M059J (cell line): Measurements from ENCODE around the gene NECTIN4. TPM values are rescaled to one million over a fixed set of nuclear protein-coding genes. Genes with fewer than 3 reads are reported as not detected.
"Not testable (repeated sequence)": the region's sequence is repeated elsewhere in the genome, so short reads cannot be mapped to it uniquely, and the experiment has no call there.

ENCODE experiments used
- DNase-seq: peaks from one replicate; pipeline ENCODE4 v3.0.0-alpha.2; 2012; ENCODE audit warnings: low read depth
- total RNA-seq: library from RNA; depleted of rRNA; stranded (reverse); fragments of >200 nt; shearing (Covaris generic); gene quantifications from 2 replicates; pipeline ENCODE4 v1.2.3, GENCODE V29; 2014; rRNA removed

Gene NECTIN4
- not detected in 2 replicates for total RNA-seq

DNA sequence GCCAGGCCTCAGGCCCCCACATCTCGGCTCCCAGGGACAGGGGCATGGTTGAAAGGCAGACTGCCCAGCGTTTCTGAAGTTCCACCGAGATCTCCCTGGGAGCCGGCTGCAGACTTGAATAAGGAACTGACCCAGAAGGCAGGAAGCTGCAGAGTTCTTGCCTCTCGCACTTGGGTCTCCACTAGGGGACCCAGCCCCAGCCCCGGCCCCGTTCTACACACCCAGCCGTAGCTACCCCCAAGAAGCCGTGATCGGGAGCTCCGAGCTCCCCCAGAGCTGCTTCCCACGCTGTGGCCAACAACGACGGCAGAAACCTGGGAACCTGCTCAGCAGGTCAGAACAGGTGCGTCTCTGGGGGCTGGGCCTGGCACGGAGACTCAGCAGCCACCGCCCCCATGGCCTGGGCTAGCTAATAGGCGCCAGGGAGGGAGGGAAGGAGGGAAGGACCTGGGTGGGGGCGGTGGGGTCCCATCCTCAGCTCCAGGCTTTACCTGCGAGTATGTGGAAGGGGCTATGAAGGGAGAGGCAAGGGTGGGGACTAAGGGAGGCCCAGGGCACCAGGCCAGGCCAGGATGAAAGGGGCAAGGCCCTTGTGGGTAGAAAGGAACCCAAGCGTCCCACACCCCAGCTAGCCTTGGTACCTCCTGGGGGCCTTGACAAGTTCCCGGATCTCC, at the start of gene NECTIN4:
Gene NECTIN4, minus strand, starts transcription at position 308 of the 674 bp plus-strand sequence. Its CDS starts 262 bp downstream, at position 46.
- DNase-seq: no peak

- DNase-seq: no peak
Observed at GRCh38 chr1:161138431-161138830, 49.1 kb upstream of the NECTIN4 start.

DNA sequence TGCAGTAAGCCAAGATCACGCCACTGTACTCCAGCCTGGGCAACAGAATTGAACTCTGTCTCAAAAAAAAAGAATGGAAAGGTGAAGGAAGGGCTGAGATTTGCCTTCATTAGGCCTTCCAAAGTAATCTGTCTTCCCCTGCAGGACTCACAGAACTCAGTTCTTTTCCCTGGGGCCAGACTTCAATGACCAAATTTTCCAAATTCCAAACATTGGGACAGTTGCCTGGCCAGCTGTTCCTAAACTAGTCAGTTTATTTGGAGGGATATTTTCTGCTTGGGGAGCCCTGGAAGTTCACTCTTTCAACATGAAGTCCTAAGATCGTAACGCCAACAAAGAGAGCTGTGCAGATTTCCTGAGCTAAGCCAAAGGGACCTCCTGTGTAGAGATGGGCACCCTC, 48.5 kb upstream of the NECTIN4 start:
- no peak for DNase-seq

GRCh38 chr1:161133220-161133740, 43.9 kb upstream of the NECTIN4 start:
- DNase-seq: no peak

DNA sequence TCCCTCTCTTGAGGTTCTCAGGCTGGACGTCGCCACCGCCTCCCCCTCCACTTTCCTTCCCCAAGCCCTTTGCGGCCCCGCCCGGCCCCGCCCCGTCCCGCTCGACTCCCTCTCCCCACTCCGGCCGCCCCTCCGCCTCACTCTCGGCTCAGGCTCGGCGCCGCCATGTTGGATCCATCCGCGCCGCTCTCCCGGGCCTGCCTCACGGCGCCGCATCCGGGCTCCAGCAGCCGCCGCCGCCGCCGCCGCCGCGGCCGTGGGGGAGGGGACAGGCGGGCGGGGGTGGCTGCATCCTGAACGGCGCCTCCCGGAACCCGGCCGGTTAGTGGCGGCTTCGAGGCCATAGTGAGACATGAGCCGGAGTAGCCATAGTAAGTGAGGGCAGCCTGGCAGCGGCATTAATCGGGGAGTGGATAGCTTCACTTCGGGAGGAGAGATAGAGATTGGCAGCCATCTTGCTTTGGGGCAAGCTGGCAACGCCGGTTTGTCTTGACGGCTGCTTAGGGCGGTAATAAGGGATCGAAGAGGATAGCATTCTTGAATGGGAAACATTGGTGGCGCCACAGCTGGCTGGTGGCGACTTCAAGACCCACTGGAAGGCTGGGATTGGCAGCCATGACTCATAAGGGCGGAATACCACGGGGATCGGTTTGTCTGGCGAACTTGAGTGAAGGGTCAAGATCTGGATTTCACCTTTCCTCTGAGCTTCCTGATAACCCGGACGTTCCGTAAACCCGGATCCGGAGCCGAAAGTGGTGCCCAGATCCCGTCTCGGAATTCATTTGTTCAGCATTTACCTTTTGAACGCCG, 43.3 kb upstream of the NECTIN4 start, which contains the start of gene DEDD:
Gene DEDD, minus strand, starts transcription at position 258 of the 810 bp plus-strand sequence. CDS start 8,205 bp downstream, outside the sequence.
- peak; percentile 97 for DNase-seq

DNA sequence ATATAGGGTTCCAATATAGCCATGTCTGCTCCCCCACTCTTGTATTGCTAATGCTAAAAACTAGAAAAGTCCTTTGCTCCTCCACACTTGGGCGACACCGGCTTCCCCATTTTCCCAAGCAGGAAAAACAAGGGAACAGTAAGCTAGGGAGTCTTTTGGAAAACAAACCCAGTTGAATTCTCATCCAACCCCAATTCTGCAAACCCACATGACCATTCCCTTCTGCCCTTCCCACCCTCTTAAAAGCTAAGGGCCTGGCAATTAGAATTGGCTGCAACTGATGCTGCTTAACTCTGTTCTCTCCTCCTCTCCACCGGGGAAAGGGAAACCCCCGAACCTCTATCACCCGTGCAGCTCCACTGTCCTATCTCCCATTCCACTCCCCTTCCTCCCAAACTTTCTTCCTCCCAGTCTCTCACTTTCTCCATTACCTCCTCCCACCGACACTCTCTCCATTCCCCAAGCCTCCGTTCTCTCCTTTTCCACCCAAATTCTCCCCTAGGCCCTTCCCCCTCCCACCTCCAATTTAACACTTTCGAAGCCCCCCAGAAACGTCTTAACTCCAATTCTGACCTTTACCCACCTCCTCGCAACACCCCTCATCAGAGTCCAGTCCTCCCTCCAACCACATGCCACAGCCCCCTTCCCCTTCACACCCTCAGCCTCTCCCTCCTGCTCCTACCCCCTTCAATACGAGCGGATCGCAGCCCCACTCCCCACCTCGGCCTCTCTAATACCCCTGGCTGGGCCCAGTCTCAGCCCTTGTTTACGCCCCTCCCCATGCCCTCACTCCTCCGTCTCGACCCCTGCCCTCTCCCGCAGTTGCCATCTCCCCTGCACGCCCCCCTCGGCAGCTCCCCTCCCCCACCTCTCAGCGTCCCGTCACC, 42.4 kb upstream of the NECTIN4 start:
- DNase-seq: peak; percentile 37

- no peak for DNase-seq
Observed at GRCh38 chr1:161130266-161130665, 40.9 kb upstream of the NECTIN4 start.

GRCh38 chr1:161128591-161129420, 39.4 kb upstream of the NECTIN4 start:
- no peak for DNase-seq

DNA sequence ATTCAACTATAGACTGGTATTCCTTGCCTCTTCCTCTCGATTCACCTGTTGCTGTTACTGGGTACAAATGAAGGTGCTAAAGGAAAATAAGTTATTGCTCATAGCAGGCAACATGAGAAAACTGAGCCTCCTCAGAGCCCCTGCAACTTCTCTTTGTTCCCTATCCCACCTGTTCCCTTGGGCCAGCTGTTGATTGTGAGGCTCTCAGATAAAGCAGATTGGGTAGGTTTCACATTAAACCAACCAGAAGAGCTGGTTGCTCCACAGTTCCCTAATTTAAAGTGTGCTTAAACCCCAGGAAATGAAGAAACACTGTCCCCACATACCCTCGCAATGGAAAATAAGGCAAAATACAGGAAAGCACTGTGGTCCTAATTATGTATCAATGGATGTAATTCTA, 38.3 kb upstream of the NECTIN4 start:
- DNase-seq: no peak

- DNase-seq: no peak
Observed at GRCh38 chr1:161122967-161123366, 33.6 kb upstream of the NECTIN4 start.

DNA sequence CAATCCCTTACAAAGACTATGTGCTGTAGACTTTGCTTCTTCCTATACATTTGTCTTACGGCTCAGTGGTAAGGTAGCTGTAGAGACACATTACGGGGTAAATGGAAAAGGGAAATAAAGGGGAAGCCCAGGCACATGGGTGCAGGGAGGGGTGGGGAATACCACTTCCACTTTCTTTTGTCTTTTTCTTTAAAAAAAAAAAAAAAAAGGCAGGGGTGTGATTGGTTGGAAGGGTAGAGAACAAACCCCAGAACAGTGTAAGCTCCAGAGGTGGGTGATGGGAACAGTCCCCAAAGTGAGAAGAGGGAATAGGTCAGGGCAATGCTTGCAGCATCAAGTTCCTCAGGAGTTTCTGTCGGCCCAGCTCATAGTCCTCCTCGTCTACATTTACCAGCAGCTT, 32.5 kb upstream of the NECTIN4 start:
- no peak for DNase-seq

- DNase-seq: no peak
Observed at GRCh38 chr1:161121042-161121650, 31.8 kb upstream of the NECTIN4 start.

DNA sequence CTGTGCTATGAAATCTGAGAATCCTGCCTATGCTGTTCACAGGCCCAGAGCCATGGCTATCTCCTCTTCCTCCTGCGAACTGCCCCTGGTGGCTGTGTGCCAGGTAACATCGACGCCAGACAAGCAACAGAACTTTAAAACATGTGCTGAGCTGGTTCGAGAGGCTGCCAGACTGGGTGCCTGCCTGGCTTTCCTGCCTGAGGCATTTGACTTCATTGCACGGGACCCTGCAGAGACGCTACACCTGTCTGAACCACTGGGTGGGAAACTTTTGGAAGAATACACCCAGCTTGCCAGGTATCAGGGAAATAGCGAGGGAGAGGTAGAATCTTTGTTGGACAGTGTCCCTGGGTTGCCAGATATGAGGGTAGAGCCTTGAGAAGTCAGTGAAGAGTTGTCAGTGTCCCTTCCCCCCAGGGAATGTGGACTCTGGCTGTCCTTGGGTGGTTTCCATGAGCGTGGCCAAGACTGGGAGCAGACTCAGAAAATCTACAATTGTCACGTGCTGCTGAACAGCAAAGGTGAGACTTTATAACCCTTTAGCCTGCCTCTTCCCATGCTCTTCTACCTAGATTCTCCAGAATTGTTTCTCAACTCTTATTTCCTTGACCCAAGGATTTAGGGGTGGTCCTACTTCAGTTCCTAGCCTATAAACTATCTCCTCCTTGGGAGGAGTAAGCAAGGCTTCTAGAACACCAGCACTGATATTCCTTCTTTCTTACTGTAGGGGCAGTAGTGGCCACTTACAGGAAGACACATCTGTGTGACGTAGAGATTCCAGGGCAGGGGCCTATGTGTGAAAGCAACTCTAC, 29.9 kb upstream of the NECTIN4 start:
- peak; percentile 62 for DNase-seq

GRCh38 chr1:161117759-161118581, 28.6 kb upstream of the NECTIN4 start, which contains the start of the genes NIT1 and PFDN2:
NIT1 (plus strand) TSS chr1:161118105; CDS start chr1:161118177, 72 bp downstream.
PFDN2 (minus strand) TSS chr1:161118037; CDS start chr1:161118026, 11 bp downstream.
- DNase-seq: peak; percentile 81

- DNase-seq: not testable (repeated sequence)
Observed at GRCh38 chr1:161115961-161116360, 26.6 kb upstream of the NECTIN4 start.

DNA sequence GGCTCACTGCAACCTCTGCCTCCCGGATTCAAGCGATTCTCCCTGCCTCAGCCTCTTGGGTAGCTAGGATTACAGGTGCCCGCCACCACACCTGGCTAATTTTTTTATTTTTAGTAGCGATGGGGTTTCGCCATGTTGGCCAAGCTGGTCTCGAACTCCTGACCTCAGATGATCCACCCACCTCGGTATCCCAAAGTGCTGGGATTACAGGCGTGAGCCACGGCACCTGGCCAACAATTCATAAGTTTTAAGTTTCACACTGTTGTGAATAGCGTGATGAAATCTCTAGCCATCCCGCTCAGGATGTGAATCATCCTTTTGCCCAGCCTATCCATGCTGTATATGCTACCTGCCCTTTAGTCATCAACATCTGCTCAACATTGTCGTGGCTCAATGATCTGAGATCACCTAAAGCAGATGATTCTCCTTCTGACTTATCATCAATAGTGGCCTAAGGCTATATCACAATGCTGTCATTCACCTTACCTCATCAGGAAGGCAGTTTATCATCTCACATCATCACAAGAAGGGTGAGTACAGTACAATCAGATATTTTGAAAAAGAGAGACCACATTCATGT, 25.9 kb upstream of the NECTIN4 start:
- DNase-seq: peak; percentile 93

GRCh38 chr1:161114556-161114955, 25.2 kb upstream of the NECTIN4 start:
- DNase-seq: no peak

DNA sequence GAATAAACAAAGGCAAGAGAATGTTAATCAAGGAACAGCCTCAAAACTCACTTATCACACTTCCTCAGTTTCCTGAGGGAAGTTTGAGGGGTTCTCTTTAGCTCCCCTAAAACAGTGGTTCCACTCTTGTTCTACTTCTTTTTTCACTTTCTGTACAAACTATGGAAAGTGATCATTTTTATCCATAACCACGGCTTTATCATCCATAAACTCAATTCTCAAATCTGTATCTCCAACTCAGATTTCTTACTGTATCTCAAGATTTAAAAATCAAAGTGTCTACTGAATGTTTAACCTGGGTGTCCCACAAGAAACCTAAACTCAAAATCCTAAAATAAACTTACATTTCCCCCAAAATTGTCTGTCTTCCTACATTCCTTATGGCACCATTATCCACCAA, 24.6 kb upstream of the NECTIN4 start:
- no peak for DNase-seq
